GM12891 (cell line): ENCODE data around the gene EEFSEC.

ENCODE experiments used
- PAX5 ChIP-seq: IDR thresholded peaks from 2 replicates; pipeline ENCODE4 v1.6.1; 2011; ENCODE audit warnings: low read length, moderate library complexity, mild to moderate bottlenecking; ENCODE audit not compliant: insufficient read depth, severe bottlenecking
- POLR2A ChIP-seq: IDR thresholded peaks from 2 replicates; pipeline ENCODE4 v1.6.1; 2011; ENCODE audit warnings: low read depth, low read length, control low read depth
- POLR2AphosphoS5 ChIP-seq: IDR thresholded peaks from 2 replicates; pipeline ENCODE4 v1.6.1; 2011; ENCODE audit warnings: low read depth, low read length, control low read depth

GRCh38 chr3:128153156-128154041, at the start of gene EEFSEC:
- TF ChIP-seq POLR2AphosphoS5 (peak; percentile 55; the same call in 1 of the 2 replicates), POLR2A (peak; percentile 44; the same call in 1 of the 2 replicates), PAX5 (no peak)
